HG03558 (cell line): Measurements from ENCODE around the gene APBB2.

Experiments used
- ATAC-seq: cut with Tn5 transposase; IDR thresholded peaks from one replicate; pipeline ENCODE4 v1.9.1; 2021; ENCODE audit warnings: moderate number of reproducible peaks; ENCODE audit not compliant: unreplicated experiment; ENCODE audit errors: extremely low read depth

The APBB2 gene

DNA sequence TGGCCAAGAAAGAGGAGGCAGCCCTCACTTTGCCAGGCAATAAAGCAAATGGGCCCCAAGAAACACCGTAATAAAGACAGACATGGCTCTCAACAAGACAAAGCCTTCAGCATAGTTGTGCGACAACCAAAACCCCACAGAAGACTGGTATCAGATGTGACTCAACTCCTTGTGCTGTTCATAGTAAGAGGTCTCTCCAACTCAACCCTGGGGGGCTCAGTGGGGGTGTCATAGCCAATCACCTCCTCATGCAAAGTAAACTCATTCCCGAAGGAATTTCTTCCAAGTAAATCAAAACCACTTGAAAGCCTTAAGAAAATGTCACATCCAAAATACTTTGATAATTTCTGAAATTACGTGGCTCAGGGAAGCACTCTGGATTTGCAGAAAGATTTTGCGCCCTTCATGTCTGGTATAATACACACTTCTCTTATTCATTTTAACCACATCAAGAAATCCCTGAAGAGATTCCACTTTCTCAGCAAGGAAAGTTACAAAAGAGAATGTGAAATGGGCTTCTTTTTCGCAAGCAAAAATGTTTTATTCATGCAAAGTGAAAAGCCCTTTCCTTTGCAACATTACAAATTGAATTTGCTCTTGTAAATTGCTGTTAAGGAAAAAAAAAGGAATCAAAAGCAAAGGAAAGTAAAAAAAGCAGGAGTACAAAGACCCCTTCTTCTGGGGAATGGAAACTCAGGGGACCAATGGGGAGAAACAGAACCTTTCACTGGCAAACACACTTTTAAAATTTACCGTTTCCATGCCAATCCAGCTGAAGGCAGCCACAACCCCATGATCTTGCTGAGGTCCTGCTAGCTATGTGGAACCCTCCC is 327.2 kb downstream of the APBB2 start:
- no peak for ATAC-seq

- no peak for ATAC-seq
Observed at GRCh38 chr4:40881851-40882250, 332.5 kb downstream of the APBB2 start.

DNA sequence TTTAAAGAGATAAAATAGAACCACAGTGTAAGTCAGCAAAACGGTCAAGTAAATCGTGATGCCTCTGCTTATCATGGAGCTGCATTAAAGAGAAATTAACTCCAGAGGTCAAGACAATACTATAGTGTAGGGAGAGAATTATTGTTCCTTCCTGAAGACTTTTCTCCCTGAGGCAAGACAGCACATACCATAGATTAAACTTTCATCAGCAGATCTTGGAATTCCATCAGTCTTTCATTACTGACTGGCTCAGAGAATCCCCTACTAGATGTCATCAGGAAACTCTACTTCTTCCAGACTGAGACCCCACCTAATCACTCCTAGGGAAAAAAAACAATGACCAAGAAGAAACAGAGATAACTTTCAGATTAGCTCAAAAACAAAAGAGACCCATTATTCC is 333.2 kb downstream of the APBB2 start:
- no peak for ATAC-seq

- no peak for ATAC-seq
Observed at GRCh38 chr4:40878548-40879055, 335.7 kb downstream of the APBB2 start.

- ATAC-seq, result no peak
Observed at GRCh38 chr4:40877081-40877480, 337.3 kb downstream of the APBB2 start.

DNA sequence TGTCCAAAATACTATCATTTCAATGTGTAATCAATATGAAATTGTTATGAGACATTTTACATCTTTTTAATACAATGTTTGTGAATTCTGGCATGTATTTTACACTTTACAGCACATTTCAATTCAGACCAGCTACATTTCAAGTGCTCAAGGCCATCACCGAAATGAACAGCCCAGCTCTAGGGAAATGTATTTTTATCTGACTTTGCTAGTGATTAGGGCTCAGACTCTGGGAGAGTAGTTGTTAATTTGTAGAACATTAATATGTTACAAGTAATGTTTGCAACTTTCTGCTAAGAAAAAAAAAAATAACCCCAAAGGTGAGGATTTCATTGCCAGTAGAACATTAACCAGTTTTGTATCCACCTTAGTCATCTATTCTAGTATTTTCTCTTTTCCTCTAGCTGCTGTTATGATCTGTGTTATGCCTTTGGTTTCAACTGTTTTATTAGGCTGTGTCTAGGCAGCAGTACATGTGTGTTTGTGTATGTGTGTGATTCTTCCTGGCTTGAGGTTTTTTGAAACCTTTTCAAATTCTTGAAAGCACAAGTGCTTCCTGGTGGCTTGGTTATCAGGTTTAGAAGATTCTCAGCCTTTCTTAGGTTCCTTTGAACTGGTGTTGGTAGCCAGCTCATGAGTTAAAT is 338.7 kb downstream of the APBB2 start:
- ATAC-seq, result no peak

- ATAC-seq, result no peak
Observed at GRCh38 chr4:40874901-40875300, 339.4 kb downstream of the APBB2 start.

GRCh38 chr4:40874331-40874730 is 340.0 kb downstream of the APBB2 start:
- ATAC-seq, result no peak

DNA sequence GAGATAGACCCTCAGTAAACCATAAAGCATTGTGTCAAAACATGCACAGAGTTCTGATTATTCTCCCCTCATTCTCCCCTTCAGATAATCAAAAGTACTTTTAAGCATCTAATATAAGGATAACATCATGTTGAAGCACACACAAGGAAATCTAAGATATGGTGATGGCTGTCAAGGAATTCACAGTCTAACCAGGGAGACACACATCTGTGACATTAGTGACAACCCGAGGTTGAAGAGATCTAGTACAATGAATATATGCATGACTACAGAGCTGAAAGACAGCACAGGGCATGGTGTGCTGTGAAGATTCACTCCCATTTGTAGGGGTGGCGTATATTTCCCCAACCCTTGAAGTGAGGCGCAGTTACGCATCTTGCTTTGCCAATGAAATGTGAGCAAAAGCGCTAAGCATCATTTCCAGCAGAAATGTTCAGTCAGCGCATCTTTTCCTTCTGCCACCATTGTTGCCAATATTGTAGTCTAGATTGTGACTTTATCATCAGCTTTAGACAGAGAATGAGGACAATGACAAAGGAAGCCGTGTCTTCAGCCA is 342.6 kb downstream of the APBB2 start:
- ATAC-seq, result no peak

- no peak for ATAC-seq
Observed at GRCh38 chr4:40870150-40870549, 344.2 kb downstream of the APBB2 start.

DNA sequence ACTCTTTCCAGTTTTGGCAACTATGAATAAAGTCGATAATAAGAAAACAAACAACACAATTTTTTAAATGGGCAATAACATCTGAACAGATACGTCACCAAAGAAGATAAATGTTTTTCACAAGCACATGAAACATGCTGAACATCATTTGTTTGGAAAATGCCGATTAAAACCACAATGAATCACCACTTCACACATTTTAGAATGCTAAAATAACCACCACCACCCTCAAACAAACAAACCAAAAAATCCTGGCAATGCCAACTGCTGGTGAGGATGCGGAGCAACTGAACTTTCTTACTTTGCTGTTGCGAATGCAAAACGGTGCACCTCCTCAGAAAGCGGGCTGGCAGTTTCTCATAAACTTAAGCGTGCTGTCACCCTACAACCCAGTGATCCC is 348.6 kb downstream of the APBB2 start:
- no peak for ATAC-seq

DNA sequence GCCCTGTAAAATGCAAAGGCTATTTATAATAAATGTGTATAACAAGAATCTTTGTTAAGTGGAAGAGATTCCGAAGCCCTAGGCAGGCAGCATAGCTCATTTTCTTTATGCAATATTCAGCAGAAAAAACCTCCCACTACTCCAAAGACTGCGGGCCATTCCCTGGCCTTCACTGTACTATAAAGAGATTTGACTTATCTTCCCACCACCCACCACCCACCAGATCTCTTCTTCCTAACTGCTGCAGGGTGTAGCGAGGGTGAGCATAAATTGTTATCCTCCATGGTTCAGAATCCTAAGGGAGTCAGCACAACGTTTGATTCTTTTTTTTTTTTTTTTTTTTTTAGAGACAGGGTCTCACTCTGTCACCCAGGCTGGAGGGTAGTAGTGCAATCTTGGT is 349.8 kb downstream of the APBB2 start:
- no peak for ATAC-seq

- ATAC-seq, result no peak
Observed at GRCh38 chr4:40858962-40859361, 355.4 kb downstream of the APBB2 start.

GRCh38 chr4:40857956-40858355 is 356.4 kb downstream of the APBB2 start:
- ATAC-seq, result no peak

DNA sequence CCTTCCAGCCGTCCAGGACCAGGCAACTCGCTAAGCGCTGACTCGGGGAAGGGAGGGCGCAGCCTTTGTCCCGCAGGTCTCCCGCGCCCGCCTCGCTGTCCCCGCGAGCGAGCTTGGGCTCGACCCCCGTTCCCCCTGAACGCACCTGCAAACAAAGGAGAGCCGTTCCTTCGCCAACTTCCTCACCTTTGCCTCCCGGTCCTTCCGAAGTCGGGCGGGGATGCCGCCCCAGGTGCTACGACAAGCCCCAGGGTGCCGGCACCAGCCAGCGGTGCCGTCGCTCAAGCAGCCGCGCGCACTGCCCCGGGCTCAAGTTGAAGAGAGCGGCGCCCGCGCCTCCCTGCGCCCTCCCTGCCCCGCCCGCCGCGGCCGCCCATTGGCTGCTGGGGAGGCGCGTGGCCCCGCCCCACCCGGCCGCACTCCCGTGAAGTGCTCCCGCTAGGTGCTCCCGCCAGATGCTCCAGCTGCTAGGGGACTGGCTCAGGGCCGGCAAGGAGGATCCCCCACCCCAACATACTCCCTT is 357.4 kb downstream of the APBB2 start:
- ATAC-seq, result peak; percentile 66

DNA sequence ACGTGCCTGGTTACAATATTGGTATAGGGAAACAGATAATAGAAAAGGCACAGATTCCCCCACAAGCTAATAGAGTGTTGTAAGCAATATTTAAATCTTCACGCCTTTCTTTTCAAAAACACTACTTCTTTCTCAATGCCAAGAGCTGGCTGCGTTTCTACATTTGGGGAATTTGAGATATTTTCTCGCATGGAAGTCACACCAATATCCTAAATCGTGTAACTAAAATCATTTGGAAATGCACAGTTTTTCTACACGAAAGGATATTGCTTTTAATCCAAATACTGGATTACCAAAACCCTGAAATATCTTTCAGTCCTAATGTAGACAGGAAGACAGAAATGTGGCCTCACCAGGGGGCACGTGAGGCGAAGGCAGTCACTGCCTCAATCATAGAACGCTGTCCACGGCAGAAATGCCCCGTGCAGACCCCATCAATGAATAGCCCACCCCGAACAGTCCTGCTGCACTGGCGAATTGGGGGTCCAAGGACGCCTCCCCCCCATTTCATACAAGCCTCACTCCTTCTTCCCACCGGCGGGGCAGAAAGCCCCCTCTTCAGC is 358.0 kb downstream of the APBB2 start:
- ATAC-seq, result no peak

GRCh38 chr4:40850496-40850895 is 363.8 kb downstream of the APBB2 start:
- ATAC-seq, result no peak

DNA sequence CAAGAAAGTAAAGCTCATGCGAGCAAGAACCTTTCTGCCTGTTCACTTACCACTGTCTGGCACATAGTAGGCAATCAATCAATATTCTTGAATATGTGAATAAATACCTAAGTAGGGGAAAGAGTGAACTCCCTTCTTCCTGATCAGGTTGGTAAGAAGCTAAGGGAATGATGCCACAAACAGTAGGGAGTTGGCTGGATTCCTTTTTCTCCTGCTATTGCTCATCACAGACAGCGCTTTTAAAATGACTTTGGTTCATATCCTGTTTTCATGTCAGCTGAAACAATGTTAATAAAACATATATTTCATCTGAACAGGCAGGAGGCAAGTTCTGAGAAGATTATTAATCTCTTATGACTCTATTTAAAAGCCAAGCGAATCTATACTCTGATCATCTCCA is 365.4 kb downstream of the APBB2 start:
- no peak for ATAC-seq

DNA sequence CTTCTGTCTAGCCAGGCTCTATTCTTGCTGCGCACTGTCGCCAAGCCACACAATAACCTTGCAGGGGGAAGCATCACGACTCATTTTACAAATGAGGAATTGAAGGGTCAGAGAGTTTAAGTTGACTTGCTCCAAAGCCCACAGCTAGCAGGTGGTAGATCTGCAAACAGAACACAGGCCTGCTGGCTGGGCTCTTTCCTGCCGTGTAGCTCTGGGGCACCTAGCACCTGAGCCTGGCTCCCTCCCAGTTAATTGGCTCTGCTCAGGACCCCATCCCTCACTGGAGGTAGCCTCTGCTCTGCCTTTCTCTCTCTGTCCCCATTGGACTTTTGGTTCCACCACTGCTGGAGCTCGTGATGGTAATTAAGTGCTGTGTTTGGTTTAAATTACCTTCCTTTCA is 366.1 kb downstream of the APBB2 start:
- no peak for ATAC-seq

GRCh38 chr4:40846532-40846931 is 367.8 kb downstream of the APBB2 start:
- no peak for ATAC-seq
